IPS-11a (cell line): ENCODE measurements around the gene PNPLA7.
"Not testable (repeated sequence)": the region's sequence is repeated elsewhere in the genome, so short reads cannot be mapped to it uniquely, and the experiment has no call there.

Source experiments
- H3K4me3 ChIP-seq: one replicate; pipeline ENCODE4 v1.5.1; 2013; ENCODE audit warnings: low read depth, low read length, control low read depth

The PNPLA7 gene

DNA sequence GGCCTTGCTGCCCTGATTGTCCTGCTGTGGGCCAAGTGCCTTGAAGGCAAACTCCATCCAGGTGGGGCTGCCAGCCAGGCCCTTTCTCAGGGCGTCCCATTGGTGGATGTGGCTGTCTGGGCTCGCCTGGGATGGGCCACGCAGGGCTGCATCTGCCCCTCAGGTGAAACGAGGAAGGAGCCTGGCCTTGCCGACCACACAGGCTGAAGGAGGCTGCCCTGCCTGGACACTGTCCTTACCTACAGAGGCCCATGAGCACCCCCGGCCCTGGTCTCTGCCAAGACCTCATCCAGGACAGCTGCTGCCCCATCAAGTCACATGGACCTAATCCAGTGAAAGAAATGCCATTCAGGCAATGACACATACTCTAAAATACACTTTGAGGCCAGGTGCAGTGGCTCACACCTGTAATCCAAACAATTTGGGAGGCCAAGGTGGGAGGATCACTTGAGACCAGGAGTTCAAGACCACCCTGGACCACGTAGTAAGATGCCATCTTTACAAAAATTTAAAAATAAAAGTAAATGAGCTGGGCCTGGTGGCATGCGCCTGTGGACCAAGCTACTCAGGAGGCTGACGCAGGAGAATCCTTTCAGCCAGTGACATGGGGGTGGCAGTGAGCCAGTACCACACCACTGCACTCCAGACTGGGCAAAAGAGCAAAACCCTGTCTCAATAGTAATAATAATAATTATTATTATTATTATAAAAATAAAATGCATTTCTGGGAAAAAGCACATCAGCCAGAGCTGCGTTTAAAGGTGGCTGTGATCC lies 33.9 kb downstream of the PNPLA7 start:
- H3K4me3 ChIP-seq, result no peak overlapping the region

DNA sequence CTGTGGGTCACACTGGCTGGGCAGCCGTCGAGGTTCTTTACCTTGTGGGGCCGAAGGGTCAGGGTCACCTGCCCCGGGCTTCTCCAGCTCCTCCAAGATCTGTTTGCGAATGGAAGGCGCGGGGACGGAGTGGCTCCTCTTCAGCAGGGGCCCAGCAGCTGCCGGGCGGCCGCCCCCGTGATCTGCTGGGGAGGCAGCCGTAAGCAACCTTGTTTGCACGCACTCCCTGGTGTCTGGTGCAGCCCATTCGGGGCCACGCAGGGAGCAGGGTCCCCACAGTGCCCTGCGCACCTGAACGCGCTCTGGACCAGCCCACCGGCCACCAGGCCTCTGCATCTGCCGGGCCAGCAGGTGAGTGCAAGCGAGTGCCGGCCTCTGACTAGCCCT lies 34.9 kb downstream of the PNPLA7 start:
- H3K4me3 ChIP-seq, result no peak overlapping the region

DNA sequence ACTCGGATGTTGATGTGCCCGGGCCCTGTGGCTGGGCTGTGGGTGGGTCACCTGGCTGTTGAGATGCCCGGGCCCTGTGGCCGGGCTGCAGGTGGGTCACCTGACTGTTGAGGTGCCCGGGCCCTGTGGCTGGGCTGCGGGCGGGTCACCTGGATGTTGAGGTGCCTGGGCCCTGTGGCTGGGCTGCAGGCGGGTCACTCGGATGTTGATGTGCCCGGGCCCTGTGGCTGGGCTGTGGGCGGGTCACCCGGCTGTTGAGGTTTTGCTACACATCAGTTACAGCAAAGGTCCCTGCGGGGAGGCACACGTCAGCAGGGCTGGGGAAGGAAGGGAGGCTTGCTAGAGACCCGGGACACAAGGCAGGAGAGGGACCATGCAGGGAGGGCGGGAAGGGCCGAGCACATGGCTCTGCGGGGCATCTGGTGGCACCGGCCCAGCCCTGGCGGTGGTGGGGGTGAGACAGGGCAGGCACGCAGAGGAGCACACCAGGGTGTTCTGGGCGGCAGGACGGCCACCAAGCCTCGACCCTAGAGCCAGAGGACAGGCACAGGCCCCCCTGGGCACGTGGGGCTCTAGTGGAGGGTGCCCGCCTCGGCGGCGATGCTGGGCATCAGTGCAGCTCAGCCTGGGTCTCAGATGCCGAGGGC lies 35.4 kb downstream of the PNPLA7 start:
- no peak overlapping the region for H3K4me3 ChIP-seq

DNA sequence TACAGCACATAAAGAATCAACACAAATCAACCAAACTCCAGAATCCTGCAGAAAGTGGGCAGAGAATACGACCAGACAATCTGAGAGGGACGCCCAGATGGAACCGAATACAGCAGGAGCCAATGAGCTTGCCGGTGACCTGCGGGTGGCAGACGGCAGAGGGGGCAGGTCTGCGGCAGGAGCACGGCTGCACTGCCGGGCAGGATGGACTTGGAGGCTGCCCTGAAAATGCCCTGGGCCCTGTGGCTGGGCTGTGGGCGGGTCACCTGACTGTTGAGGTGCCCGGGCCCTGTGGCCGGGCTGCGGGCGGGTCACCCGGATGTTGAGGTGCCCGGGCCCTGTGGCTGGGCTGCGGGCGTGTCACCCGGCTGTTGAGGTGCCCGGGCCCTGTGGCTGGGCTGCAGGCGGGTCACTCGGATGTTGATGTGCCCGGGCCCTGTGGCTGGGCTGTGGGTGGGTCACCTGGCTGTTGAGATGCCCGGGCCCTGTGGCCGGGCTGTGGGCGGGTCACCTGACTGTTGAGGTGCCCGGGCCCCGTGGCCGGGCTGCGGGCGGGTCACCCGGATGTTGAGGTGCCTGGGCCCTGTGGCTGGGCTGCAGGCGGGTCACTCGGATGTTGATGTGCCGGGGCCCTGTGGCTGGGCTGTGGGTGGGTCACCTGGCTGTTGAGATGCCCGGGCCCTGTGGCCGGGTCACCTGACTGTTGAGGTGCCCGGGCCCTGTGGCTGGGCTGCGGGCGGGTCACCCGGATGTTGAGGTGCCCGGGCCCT lies 36.2 kb downstream of the PNPLA7 start:
- H3K4me3 ChIP-seq, result not testable (repeated sequence)

DNA sequence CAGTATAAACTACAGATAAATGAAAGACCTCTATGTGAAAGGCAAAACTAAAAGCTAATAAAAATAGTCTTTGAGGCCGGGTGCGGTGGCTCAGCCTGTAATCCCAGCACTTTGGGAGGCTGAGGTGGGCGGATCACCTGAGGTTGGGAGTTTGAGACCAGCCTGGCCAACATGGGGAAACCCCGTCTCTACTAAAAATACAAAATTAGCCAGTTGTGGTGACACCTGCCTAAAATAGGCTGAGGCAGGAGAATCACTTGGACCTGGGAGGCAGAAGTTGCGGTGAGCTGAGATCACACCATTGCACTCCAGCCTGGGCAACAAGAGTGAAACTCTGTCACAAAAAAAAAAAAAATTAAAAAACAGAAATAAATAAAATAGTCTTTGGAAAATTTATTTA lies 37.1 kb downstream of the PNPLA7 start:
- not testable (repeated sequence) for H3K4me3 ChIP-seq

DNA sequence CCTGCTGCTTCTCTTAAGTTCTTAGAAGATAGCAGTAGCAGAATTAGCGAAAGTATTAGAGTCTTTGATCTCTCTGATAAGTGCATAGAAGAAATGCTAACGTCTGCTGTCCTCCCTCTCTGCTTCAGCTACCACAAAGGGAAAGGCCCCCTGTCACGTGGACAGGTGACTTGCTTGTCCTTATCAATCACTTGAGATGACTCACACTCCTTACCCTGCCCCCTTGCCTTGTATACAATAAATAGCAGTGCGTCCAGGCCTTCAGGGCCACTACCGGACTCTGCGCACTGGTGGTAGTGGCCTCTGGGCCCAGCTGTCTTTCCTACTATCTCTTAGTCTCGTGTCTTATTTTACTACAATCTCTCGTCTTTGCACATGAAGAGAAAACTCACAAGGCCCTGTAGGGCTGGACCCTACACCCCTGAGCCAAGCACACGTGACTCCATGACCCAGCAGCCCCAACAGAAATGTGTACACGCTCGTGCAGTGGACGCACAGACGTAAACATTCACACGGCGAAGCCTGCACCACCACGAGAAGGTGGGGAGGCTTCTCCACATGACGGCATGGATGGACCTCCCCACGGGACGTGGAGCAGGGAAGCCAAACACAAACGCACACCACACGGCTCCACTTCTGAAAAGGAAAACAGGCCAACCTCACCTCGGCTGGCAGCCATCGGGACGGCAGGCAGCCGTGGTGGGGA lies 38.3 kb downstream of the PNPLA7 start:
- H3K4me3 ChIP-seq, result no peak overlapping the region

DNA sequence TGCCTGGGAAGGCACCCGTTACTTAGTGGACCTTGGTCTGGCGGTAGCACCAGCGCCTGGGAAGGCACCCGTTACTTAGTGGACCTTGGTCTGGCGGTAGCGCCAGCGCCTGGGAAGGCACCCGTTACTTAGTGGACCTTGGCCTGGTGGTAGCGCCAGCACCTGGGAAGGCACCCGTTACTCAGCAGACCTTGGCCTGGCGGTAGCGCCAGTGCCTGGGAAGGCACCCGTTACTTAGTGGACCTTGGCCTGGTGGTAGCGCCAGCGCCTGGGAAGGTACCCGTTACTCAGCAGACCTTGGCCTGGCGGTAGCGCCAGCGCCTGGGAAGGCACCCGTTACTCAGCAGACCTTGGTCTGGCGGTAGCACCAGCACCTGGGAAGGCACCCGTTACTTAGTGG lies 39.1 kb downstream of the PNPLA7 start:
- not testable (repeated sequence) for H3K4me3 ChIP-seq

DNA sequence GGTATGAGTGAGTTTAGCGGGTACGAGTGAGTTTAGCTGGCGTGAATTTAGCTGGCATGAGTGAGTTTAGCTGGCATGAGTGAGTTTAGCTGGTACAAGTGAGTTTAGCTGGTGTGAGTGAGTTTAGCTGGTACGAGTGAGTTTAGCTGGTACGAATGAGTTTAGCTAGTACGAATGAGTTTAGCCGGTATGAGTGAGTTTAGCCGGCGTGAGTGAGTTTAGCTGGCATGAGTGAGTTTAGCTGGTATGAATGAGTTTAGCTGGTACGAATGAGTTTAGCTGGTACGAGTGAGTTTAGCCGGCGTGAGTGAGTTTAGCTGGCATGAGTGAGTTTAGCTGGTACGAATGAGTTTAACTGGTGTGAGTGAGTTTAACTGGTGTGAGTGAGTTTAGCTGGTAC lies 41.0 kb downstream of the PNPLA7 start:
- no peak overlapping the region for H3K4me3 ChIP-seq

DNA sequence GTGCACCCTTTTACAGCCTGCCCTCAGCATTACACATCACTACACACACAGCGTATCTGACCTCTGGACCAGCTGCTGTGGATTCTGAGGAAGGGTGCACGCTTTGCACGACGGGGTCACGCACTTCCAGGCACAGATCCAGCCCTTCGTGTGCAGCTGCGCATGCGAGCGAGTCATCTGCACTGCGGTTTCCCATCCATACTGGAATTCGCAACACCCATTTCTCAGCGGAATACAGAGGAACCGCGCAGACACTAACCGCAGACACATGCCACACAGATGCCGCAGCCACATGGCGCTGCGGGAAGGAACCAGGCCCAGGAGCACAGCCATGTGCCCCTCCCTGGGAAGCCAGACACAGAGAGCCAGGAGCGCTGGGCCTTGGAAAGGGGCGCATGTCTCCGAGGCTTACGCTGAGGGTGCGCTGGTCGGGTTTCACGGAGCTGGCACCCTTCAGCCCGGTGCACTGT lies 43.5 kb downstream of the PNPLA7 start:
- H3K4me3 ChIP-seq, result no peak overlapping the region

DNA sequence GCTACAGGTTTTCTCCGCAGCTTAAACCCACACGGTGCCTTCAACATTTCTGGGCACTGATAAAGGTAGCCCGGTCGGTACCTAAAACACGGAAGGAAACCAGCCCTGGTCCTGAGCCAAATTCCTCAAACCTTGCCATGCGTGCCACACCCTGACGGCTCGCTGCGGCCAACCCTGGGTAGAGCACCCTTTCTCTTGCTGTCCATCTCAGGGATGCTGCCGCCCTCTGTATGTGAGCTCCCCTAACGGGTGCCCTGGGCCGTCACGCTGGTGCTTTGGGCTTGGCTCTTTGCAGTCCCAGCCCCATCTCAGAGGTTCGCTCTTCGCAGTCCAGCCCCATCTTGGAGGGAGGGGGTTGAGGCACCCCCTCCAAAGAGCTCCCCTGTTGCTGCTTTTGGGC lies 43.9 kb downstream of the PNPLA7 start:
- H3K4me3 ChIP-seq, result no peak overlapping the region

DNA sequence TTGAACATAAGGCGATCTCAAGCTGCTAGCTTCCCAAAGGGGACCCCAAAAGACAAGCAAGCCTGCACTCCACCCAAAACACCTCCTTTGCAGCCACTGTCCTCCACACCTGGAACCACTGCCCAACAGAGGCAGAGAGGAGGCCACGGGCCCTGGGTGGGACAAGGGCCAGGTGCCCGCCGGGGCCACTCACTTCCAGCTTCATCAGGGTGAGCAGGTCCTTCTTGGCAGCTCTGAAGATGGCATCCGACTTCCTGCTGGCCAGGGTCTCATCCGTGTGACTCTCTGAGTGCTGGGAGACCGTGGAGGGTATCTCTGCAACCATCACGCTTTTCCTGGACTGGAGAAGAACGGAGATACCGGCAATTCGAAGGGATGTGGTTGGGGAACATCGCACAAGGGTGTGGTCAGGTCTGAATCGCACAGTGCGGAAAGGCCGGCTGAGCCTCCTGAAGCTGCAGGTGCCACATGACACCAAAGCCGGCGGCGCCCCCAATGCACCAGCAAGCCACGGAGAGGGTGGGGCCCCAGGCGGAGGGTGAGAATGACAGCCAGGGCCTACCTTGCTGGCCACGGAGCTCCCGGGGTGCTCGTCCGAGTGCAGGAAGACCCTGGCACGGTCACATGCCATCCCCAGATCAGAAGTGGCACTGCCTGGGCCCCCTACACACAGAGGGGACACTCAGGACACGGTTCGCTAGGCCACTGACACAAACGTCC lies 44.6 kb downstream of the PNPLA7 start:
- H3K4me3 ChIP-seq, result no peak overlapping the region

DNA sequence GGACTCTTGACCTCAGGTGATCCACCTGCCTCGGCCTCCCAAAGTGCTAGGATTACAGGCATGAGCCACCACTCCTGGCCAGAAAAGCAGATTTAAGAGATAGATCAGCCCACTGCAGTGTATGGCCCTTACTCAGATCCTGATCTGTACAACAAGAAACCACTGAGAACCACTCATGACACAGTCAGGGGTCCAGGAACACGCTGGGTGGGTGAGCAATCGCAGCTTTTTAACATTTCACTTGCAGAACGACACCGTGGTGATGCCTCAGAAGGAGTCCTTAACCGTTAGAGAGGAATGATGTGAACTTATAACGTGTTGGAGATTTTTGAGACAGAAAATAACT lies 45.8 kb downstream of the PNPLA7 start:
- no peak overlapping the region for H3K4me3 ChIP-seq

DNA sequence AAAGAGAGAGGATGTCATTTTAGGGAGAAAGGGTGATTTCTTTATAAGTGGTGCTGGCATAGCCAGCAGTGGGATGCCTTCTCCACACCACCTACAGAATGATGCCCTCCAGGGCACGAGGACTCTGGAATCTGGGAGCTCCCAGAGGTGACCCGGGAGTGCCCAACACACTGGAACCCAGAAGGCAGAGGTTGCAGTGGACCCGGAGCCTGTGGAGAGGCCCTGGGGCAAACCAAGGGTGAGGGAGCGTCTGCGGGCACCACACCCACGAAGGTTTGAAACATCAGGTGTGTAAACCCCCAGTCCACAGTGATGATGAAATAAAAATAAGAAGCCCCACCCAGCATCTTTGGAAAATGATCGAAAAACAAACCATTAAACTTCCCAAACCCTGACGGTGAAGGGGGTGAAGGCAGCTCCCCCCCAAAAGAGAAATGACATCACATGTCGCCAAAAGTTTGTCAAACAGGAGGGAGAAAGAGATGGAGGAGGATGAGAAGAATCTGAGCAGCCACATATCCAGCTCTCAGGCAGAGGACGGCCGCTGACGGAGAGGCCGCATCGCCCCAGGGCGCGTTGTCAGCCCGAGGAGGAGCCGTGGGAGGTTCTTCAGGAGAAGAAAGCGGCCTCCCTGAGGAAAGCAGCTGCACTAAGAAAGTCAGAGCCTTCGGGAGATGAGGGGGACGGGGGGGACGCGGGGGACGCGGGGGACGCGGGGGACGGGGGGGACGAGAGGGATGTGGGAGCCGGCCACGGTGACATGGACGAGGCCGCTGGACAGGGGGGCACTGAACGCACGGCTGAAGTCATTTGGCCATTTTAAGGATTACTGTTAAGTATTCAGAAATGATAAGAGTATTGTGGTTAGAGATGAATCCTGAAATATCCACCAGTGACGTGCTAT lies 47.9 kb downstream of the PNPLA7 start:
- H3K4me3 ChIP-seq, result no peak overlapping the region

DNA sequence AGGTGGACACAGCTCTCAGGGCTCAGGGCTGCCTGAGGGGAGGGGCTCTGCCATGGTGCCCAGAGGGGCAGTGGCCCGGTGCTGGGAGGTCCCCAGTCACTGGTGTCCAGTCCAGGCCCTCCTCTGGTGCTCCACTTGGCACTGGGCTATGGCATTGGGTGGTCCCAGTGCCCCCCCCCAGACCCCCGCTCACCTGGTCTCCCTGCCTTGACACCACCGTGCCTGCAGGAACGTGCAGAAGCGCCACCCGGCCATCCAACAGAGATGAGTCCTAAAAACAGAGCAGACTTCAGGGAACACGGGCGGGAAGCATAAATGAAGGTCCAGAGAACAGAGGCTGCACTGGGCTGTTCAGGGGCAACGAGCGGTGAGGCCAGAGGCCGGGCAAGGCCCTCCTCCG lies 48.7 kb downstream of the PNPLA7 start:
- no peak overlapping the region for H3K4me3 ChIP-seq

DNA sequence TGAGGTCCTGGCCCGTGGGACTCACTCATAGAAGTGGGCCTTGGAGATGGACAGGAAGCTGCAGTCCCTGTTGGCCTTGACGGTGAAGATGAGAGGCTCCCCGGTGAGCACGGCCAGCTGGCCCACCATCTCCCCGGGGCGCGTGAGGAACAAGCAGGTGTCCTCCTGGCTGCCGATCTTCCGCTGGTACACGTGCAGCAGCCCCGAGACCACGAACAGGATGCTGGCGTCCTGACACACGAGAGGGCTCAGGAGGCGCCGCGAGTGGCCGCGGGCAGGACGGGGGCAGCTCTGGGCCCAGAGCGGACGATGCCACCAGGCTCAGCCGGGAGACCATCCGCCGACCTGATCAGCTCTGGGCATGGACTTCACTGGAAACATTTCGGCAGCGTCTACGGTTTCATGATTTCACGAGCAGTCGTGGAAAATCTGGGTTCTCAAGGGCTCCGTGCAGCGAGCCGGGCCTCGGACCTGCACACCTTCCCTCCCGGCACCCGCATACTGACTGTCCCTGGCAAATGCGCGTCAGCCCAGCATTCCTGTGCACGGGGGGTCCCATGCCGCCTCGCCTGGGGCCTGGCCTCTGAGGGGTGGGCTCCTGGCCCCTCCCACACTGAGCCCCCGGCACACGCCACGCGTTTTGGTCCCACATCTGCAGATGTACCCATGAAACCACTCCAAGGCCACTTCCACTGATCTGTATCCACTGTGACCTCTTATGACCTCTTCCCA lies 49.4 kb downstream of the PNPLA7 start:
- H3K4me3 ChIP-seq, result no peak overlapping the region

DNA sequence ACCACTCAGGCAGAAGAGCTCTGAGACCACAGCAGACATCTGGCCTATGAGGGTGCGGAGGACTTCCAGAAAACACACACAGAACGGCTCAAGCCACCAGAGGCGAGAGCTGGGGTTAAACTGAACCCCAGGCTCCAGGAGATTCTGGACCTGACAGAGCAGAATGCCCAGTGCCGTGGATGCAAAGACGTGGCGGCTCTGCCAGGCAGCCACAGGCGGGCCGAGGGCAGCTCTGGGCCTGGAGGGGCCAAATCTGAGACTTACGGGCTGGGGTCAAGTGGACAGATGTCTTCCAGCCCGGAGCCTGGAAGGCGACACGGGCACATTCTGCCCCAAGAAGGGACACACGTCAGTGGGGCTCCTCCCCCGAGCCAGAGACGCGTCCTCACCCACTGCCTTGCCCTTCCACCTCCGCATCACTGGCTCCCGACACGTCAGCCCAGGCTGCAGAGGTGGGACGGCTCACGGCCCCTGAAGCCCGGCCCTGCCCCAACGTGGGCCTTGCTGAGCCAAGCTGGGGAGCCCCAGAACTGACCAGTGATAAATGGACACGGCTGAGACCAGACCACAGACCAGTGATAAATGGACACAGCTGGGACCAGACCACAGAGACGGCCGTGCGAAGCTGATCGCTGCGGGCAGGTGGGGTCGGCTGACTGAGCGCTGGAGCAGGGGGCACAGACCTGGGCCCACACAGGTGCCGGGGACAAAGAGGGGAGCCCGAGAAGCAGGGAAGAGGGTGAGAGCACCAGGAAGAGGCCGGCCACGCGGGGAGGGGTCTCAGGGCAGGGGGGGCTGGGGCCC lies 50.1 kb downstream of the PNPLA7 start:
- no peak overlapping the region for H3K4me3 ChIP-seq

DNA sequence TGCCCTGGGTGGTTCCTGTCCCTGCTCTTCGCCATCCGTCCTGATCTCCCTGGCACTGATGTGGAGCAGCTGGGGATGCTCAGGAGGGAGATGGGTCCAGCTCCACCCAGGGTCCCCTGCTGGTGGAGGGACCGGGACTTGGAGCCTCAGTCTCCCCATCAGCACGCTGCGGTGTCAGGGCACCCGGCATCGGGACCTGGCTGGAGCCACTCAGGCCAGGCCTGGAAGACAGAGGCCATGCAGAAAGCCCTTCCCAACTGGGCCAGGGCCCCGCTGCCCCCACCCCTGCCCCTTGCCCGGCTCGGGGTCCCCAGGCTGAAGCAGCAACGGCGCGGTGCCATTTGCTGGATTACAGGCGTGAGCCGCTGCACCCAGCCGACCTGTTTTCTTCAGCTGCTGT lies 50.8 kb downstream of the PNPLA7 start:
- H3K4me3 ChIP-seq, result no peak overlapping the region

DNA sequence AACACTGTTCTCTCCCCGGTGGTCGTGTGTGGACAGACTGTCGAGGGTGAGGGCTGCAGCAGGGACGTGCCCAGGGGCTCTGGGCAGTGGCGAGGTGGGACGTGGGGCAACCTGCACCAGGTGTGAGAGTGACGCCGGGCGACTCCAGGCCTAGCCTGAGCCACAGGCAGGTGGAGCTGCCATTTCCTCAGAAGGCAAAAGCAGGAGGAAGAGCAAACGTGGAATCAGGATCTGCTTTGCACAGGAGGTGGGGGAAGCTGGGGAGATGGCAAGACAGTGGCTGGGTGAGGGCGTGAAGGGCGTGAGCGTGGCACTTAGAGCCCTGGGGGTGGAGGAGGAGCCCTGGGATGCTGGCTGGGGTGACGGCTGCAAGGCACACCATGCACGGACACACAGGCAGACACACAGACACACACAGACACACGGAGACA lies 51.5 kb downstream of the PNPLA7 start:
- H3K4me3 ChIP-seq, result no peak overlapping the region
